Measurements from ENCODE around the gene TBC1D5.

Gene TBC1D5

GRCh38 chr3:17155951-17156350 is 586.5 kb downstream of the TBC1D5 start:
- no peak for DNase-seq (ENCODE audit: low read depth)
- H3K4me3 ChIP-seq (replicated peaks; ENCODE audit: low read depth, low read length) = no peak overlapping the region
- TF ChIP-seq CTCF (IDR thresholded peaks at IDR 0.05; ENCODE audit: low read length, missing control alignments) = no peak

GRCh38 chr3:17154941-17155340 is 587.5 kb downstream of the TBC1D5 start:
- DNase-seq (ENCODE audit: low read depth) = no peak
- no peak for TF ChIP-seq CTCF (IDR thresholded peaks at IDR 0.05; ENCODE audit: low read length, missing control alignments)
- no peak overlapping the region for H3K4me3 ChIP-seq (replicated peaks; ENCODE audit: low read depth, low read length)

- TF ChIP-seq CTCF (IDR thresholded peaks at IDR 0.05; ENCODE audit: low read length, missing control alignments) = no peak
- no peak for DNase-seq (ENCODE audit: low read depth)
- no peak overlapping the region for H3K4me3 ChIP-seq (replicated peaks; ENCODE audit: low read depth, low read length)
These were observed 588.2 kb downstream of the TBC1D5 start for GRCh38 chr3:17154221-17154620.

GRCh38 chr3:17153209-17153608 is 589.2 kb downstream of the TBC1D5 start:
- no peak for TF ChIP-seq CTCF (IDR thresholded peaks at IDR 0.05; ENCODE audit: low read length, missing control alignments)
- DNase-seq (ENCODE audit: low read depth) = no peak
- no peak overlapping the region for H3K4me3 ChIP-seq (replicated peaks; ENCODE audit: low read depth, low read length)

- no peak overlapping the region for H3K4me3 ChIP-seq (replicated peaks; ENCODE audit: low read depth, low read length)
- no peak for TF ChIP-seq CTCF (IDR thresholded peaks at IDR 0.05; ENCODE audit: low read length, missing control alignments)
- no peak for DNase-seq (ENCODE audit: low read depth)
These were observed 590.6 kb downstream of the TBC1D5 start for GRCh38 chr3:17151598-17152373.

GRCh38 chr3:17149076-17149475 is 593.4 kb downstream of the TBC1D5 start:
- H3K4me3 ChIP-seq (replicated peaks; ENCODE audit: low read depth, low read length) = no peak overlapping the region
- TF ChIP-seq CTCF (IDR thresholded peaks at IDR 0.05; ENCODE audit: low read length, missing control alignments) = no peak
- no peak for DNase-seq (ENCODE audit: low read depth)

GRCh38 chr3:17144665-17144993 is 597.8 kb downstream of the TBC1D5 start:
- DNase-seq (ENCODE audit: low read depth) = no peak
- TF ChIP-seq CTCF (IDR thresholded peaks at IDR 0.05; ENCODE audit: low read length, missing control alignments) = no peak
- H3K4me3 ChIP-seq (replicated peaks; ENCODE audit: low read depth, low read length) = no peak overlapping the region

Data from fibroblast of pulmonary artery (primary cell).